Right lobe of liver (tissue), 4 donors: Measurements from ENCODE around the gene ZNF735.

Source experiments
- CTCF ChIP-seq, 4 donors: fragments of 200-600 bp in 3 of 4; fragments of 450-650 bp in 1 of 4; IDR thresholded peaks; one replicate each; pipeline versions ENCODE4 v1.5.1 to v1.8.0; 2016 to 2022; ENCODE audit warnings: antibody characterized with exemption in 4 of 4, mild to moderate bottlenecking in 2 of 4
- POLR2A ChIP-seq: fragments of 450-650 bp; IDR thresholded peaks from one replicate; pipeline ENCODE4 v1.6.1; 2017; ENCODE audit warnings: antibody characterized with exemption, mild to moderate bottlenecking
- donor health status: DM: no; HTN: no; CAD: no.
- donor health status: DM: no; HTN: no; CAD: no.
- donor health status: DM: no; HTN: yes; CAD: no.

GRCh38 chr7:64192775-64193174, 14.2 kb upstream of the ZNF735 start:
- TF ChIP-seq CTCF (IDR thresholded peaks at IDR 0.05) (no peak), POLR2A (no peak)
